Smooth muscle cell (in vitro differentiated cells): ENCODE results near the gene STXBP5. TPM values are rescaled to one million over a fixed set of nuclear protein-coding genes. Genes with fewer than 3 reads are reported as not detected.

Source experiments
- DNase-seq: peaks from one replicate; lab custom pipeline; 2025; ENCODE audit not compliant: unreplicated experiment; lab: John Stamatoyannopoulos, UW
- H2AFZ ChIP-seq: fragments of 200-600 bp; sonication (generic); 2 replicates; pipeline ENCODE4 v1.6.0; 2016; ENCODE audit warnings: antibody characterized with exemption, low read depth, mild to moderate bottlenecking
- H3F3A ChIP-seq: fragments of 200-600 bp; sonication (generic); 2 replicates; pipeline ENCODE4 v1.6.0; 2017; ENCODE audit warnings: antibody characterized with exemption, low read depth
- H3K27ac ChIP-seq: fragments of 200-600 bp; sonication (generic); 2 replicates; pipeline ENCODE4 v1.5.1; 2016; ENCODE audit warnings: low read depth, mild to moderate bottlenecking
- H3K27me3 ChIP-seq: fragments of 200-600 bp; sonication (generic); 2 replicates; pipeline ENCODE4 v1.6.1; 2016; ENCODE audit warnings: low read depth, mild to moderate bottlenecking
- H3K36me3 ChIP-seq: fragments of 200-600 bp; sonication (generic); 2 replicates; pipeline ENCODE4 v1.5.1; 2016; ENCODE audit warnings: low read depth
- H3K4me1 ChIP-seq: fragments of 200-600 bp; sonication (generic); 2 replicates; pipeline ENCODE4 v1.5.1; 2016; ENCODE audit warnings: low read depth
- H3K4me2 ChIP-seq: fragments of 200-600 bp; sonication (generic); 2 replicates; pipeline ENCODE4 v1.6.0; 2016; ENCODE audit warnings: mild to moderate bottlenecking
- H3K4me3 ChIP-seq: fragments of 200-600 bp; sonication (generic); 2 replicates; pipeline ENCODE4 v1.5.1; 2016; ENCODE audit warnings: mild to moderate bottlenecking
- H3K79me2 ChIP-seq: fragments of 200-600 bp; sonication (generic); 2 replicates; pipeline ENCODE4 v1.6.0; 2016; ENCODE audit warnings: low read depth, mild to moderate bottlenecking
- H3K9ac ChIP-seq: fragments of 200-600 bp; sonication (generic); 2 replicates; pipeline ENCODE4 v1.6.0; 2016; ENCODE audit warnings: low read depth
- H3K9me3 ChIP-seq: fragments of 200-600 bp; sonication (generic); replicated peaks from 2 replicates; pipeline ENCODE4 v1.5.1; 2016; ENCODE audit warnings: low read depth
- H4K20me1 ChIP-seq: fragments of 200-600 bp; sonication (generic); 2 replicates; pipeline ENCODE4 v1.6.0; 2016; ENCODE audit warnings: low read depth
- CTCF ChIP-seq: fragments of 200-600 bp; sonication (generic); IDR thresholded peaks from 2 replicates; pipeline ENCODE4 v1.5.1; 2017; ENCODE audit warnings: borderline replicate concordance, mild to moderate bottlenecking, antibody characterized with exemption; ENCODE audit not compliant: insufficient read depth, poor library complexity, severe bottlenecking
- WGBS: methylation state at CpG from one replicate; pipeline ENCODE4 v1.1.7; 2016; ENCODE audit warnings: low lambda C conversion rate; 5-methylcytosine and 5-hydroxymethylcytosine counted together
- polyA plus RNA-seq: library from polyadenylated mRNA; unstranded; fragments of >200 nt; fragmentation: Nextera tagmentation; extraction: Ambion mirVana; gene quantifications from 2 replicates; pipeline ENCODE4 v1.2.1, GENCODE V29; 2016
- total RNA-seq: library from RNA; depleted of rRNA; stranded (reverse); fragments of >200 nt; gene quantifications from 2 replicates; pipeline ENCODE4 v1.2.3, GENCODE V29; 2014

The STXBP5 gene
- total and polyA plus RNA-seq, 2 experiments from 2014 or later, result 8.8 to 25.2 TPM

DNA sequence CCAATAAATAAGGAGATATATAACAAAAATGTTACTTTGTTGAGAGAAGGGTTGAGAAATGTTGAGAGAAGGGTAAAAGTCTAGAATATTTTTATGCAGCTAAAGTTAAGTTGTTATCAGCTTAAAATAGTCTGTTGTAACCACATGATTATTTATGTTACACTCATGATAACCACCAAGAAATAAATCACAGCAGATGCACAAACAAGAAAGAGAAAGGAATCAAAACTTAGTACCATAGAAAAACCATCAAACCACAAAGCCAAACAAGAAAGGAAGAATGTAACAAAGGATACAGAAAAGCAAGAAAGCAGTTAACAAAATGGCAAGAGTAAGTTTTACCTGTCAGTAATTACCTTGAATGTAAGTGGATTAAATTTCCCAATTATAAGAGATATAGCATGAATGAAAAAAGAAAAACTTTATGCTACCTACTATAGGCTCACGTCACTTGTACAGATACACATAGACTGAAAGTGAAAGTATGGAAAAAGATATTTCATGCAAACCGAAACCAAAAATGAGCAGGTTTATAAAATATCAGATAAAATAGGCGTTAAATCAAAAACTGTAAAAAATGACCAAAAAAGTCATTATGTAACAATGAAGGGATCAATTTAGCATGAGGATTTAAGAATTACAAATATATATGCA lies 93.6 kb downstream of the STXBP5 start:
- DNase-seq, result no peak
- Histone ChIP-seq H3K9ac (no peak overlapping the region), H3K27ac (no peak overlapping the region), H4K20me1 (no peaks in the 10 kb centered on the region), H3K9me3 (peaks cover 13% of the 10 kb centered on the region), H3K27me3 (no peaks in the 10 kb centered on the region), H3K79me2 (no peaks in the 10 kb centered on the region), H2AFZ (no peak overlapping the region), H3K36me3 (peaks cover 53% of the 10 kb centered on the region), H3K4me1 (no peaks in the 10 kb centered on the region), H3F3A (no peaks in the 10 kb centered on the region), H3K4me2 (no peak overlapping the region), H3K4me3 (no peak overlapping the region)
- WGBS, result 94% methylated on average over 3 of the region's 3 CpGs
- TF ChIP-seq CTCF, result no peak

GRCh38 chr6:147298461-147298860 lies 94.2 kb downstream of the STXBP5 start:
- H3K4me2 ChIP-seq, result no peak overlapping the region
- DNase-seq, result no peak
- no peaks in the 10 kb centered on the region for H3K79me2 ChIP-seq
- H4K20me1 ChIP-seq, result no peaks in the 10 kb centered on the region
- 95% methylated on average over 2 of the region's 2 CpGs for WGBS
- H3K4me3 ChIP-seq, result no peak overlapping the region
- H3K36me3 ChIP-seq, result peaks cover 55% of the 10 kb centered on the region
- H3K9ac ChIP-seq, result no peak overlapping the region
- no peaks in the 10 kb centered on the region for H3F3A ChIP-seq
- no peaks in the 10 kb centered on the region for H3K27me3 ChIP-seq
- H2AFZ ChIP-seq, result no peak overlapping the region
- TF ChIP-seq CTCF, result no peak
- H3K4me1 ChIP-seq, result no peaks in the 10 kb centered on the region
- no peak overlapping the region for H3K27ac ChIP-seq
- H3K9me3 ChIP-seq, result peaks cover 13% of the 10 kb centered on the region

DNA sequence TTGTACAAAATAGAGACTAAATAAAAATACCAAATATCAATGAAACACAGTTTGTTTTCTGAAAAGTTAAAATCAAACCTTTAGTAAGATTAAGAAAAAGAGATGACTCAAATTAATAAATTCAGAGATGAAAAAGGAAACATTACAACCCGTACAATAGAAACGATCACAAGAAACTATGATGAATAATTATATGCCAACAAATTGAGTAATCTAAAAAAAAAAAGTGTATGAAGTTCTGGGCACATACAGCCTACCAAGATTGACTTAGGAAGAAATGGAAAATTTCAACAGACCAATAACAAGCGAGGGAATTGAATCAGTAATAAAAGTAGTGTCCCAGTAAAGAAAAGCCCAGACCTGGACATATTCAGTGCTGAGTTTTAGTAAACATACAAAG lies 94.8 kb downstream of the STXBP5 start:
- no peaks in the 10 kb centered on the region for H3F3A ChIP-seq
- H3K79me2 ChIP-seq, result no peaks in the 10 kb centered on the region
- no peaks in the 10 kb centered on the region for H3K4me1 ChIP-seq
- peaks cover 13% of the 10 kb centered on the region for H3K9me3 ChIP-seq
- no peak overlapping the region for H3K27ac ChIP-seq
- H2AFZ ChIP-seq, result no peak overlapping the region
- peaks cover 58% of the 10 kb centered on the region for H3K36me3 ChIP-seq
- WGBS, result 94% methylated on average over 3 of the region's 3 CpGs
- H3K4me2 ChIP-seq, result no peak overlapping the region
- no peak overlapping the region for H3K4me3 ChIP-seq
- no peaks in the 10 kb centered on the region for H3K27me3 ChIP-seq
- DNase-seq, result no peak
- H4K20me1 ChIP-seq, result no peaks in the 10 kb centered on the region
- no peak for TF ChIP-seq CTCF
- H3K9ac ChIP-seq, result no peak overlapping the region

DNA sequence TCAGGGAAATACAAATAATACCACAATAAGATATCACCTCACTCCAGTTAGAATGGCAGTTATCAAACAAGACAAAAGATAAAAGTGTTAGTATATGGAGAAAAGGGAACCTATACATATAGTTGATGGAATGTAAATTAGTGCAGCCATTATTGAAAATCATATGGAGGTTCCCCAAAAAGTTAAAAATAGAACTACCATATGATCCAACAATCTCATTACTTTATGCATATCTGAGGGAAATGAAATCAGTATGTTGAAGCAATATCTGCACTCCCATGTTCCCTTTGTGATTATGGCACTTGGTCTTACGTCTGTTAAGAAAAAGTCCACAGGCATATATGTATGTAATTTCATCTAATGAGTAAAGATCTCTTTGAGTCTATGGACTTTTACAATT lies 96.9 kb downstream of the STXBP5 start:
- H3F3A ChIP-seq, result no peaks in the 10 kb centered on the region
- no peaks in the 10 kb centered on the region for H3K27me3 ChIP-seq
- H3K4me1 ChIP-seq, result no peaks in the 10 kb centered on the region
- no peak for TF ChIP-seq CTCF
- no peak overlapping the region for H3K4me3 ChIP-seq
- no peak for DNase-seq
- 96% methylated on average over 1 of the region's 1 CpG for WGBS
- H3K9ac ChIP-seq, result no peak overlapping the region
- no peaks in the 10 kb centered on the region for H4K20me1 ChIP-seq
- H3K36me3 ChIP-seq, result peaks cover 46% of the 10 kb centered on the region
- no peak overlapping the region for H2AFZ ChIP-seq
- no peaks in the 10 kb centered on the region for H3K79me2 ChIP-seq
- H3K27ac ChIP-seq, result no peak overlapping the region
- no peak overlapping the region for H3K4me2 ChIP-seq
- H3K9me3 ChIP-seq, result peaks cover 13% of the 10 kb centered on the region
